GM21717 (cell line): ENCODE results near the gene NPNT.

Experiments used
- ATAC-seq: cut with Tn5 transposase; IDR thresholded peaks from one replicate; pipeline ENCODE4 v1.9.1; 2021; ENCODE audit warnings: mild to moderate bottlenecking, moderate library complexity; ENCODE audit not compliant: unreplicated experiment

Gene NPNT

GRCh38 chr4:105967058-105967658 is 71.9 kb downstream of the NPNT start:
- ATAC-seq: no peak

GRCh38 chr4:105969575-105969974 is 74.3 kb downstream of the NPNT start:
- ATAC-seq: no peak

GRCh38 chr4:105970371-105970770 is 75.1 kb downstream of the NPNT start:
- no peak for ATAC-seq

GRCh38 chr4:105971036-105971435 is 75.8 kb downstream of the NPNT start:
- no peak for ATAC-seq

GRCh38 chr4:105972946-105973621 is 77.8 kb downstream of the NPNT start:
- no peak for ATAC-seq

- ATAC-seq: no peak
Measured at GRCh38 chr4:105976915-105977314, 81.6 kb downstream of the NPNT start.

GRCh38 chr4:105978684-105979296 is 83.5 kb downstream of the NPNT start:
- ATAC-seq: no peak

GRCh38 chr4:105979506-105979905 is 84.2 kb downstream of the NPNT start:
- no peak for ATAC-seq

GRCh38 chr4:105988671-105989070 is 93.4 kb downstream of the NPNT start:
- no peak for ATAC-seq

- ATAC-seq: no peak
Measured at GRCh38 chr4:105989485-105990242, 94.4 kb downstream of the NPNT start.

GRCh38 chr4:105990933-105991332 is 95.7 kb downstream of the NPNT start:
- ATAC-seq: no peak

GRCh38 chr4:105991726-105992125 is 96.5 kb downstream of the NPNT start:
- ATAC-seq: no peak

GRCh38 chr4:105992641-105993305 is 97.5 kb downstream of the NPNT start:
- ATAC-seq: no peak

- ATAC-seq: no peak
Measured at GRCh38 chr4:105994061-105994460, 98.8 kb downstream of the NPNT start.

GRCh38 chr4:105994841-105995501 is 99.7 kb downstream of the NPNT start:
- no peak for ATAC-seq

GRCh38 chr4:105996845-105997244 is 101.6 kb downstream of the NPNT start:
- no peak for ATAC-seq

GRCh38 chr4:105998171-105999063 is 103.1 kb downstream of the NPNT start:
- ATAC-seq: no peak

- no peak for ATAC-seq
Measured at GRCh38 chr4:106002994-106003393, 107.7 kb downstream of the NPNT start.

- no peak for ATAC-seq
Measured at GRCh38 chr4:106010761-106011160, 115.5 kb downstream of the NPNT start.

- no peak for ATAC-seq
Measured at GRCh38 chr4:106011387-106011786, 116.1 kb downstream of the NPNT start.
